WTC11 (cell line): ENCODE results near the gene KAT2B.

Source experiments
- CBFB ChIP-seq: sonication (generic); formaldehyde crosslinking; IDR thresholded peaks from 2 replicates; pipeline ENCODE4 v1.8.1; 2022; ENCODE audit warnings: mild to moderate bottlenecking, low read depth, missing genetic modification reagents
- CREB1 ChIP-seq: sonication (generic); formaldehyde crosslinking; IDR thresholded peaks from 2 replicates; pipeline ENCODE4 v1.8.0; 2023; ENCODE audit warnings: mild to moderate bottlenecking, missing genetic modification reagents
- CTCF ChIP-seq: fragments of 200-600 bp; IDR thresholded peaks from 2 replicates; pipeline ENCODE4 v1.8.0; 2022; ENCODE audit warnings: antibody characterized with exemption
- E2F1 ChIP-seq: sonication (generic); formaldehyde crosslinking; IDR thresholded peaks from 2 replicates; pipeline ENCODE4 v1.8.0; 2022; ENCODE audit warnings: mild to moderate bottlenecking, missing genetic modification reagents
- FOXP1 ChIP-seq: sonication (generic); formaldehyde crosslinking; IDR thresholded peaks from 2 replicates; pipeline ENCODE4 v1.8.0; 2022; ENCODE audit warnings: missing genetic modification reagents, mild to moderate bottlenecking, moderate library complexity, borderline replicate concordance
- FOXP4 ChIP-seq: sonication (generic); formaldehyde crosslinking; IDR thresholded peaks from 2 replicates; pipeline ENCODE4 v1.8.0; 2022; ENCODE audit warnings: mild to moderate bottlenecking, missing genetic modification reagents
- NFYB ChIP-seq: sonication (generic); formaldehyde crosslinking; conservative IDR thresholded peaks from 2 replicates; pipeline ENCODE4 v1.8.0; 2022; ENCODE audit warnings: low read depth, missing genetic modification reagents
- ZBTB21 ChIP-seq: sonication (generic); formaldehyde crosslinking; IDR thresholded peaks from 2 replicates; pipeline ENCODE4 v1.8.1; 2023; ENCODE audit warnings: mild to moderate bottlenecking, missing genetic modification reagents, borderline replicate concordance
- ZSCAN18 ChIP-seq: fragments of 250-450 bp; sonication (Bioruptor Pico); IDR thresholded peaks from 2 replicates; pipeline ENCODE4 v2.1.2; 2022; ENCODE audit warnings: mild to moderate bottlenecking, moderate library complexity

GRCh38 chr3:20071175-20071574, 30.9 kb downstream of the KAT2B start:
- TF ChIP-seq ZBTB21 (CRISPR knock-in tag) (no peak), CTCF (no peak), NFYB (CRISPR knock-in tag) (no peak), CREB1 (CRISPR knock-in tag) (no peak), CBFB (CRISPR knock-in tag) (no peak), E2F1 (CRISPR knock-in tag) (no peak), ZSCAN18 (CRISPR knock-in tag) (no peak), FOXP1 (CRISPR knock-in tag) (no peak), FOXP4 (CRISPR knock-in tag) (no peak)
